Spleen (tissue), 11 donors: ENCODE measurements around the gene ZBTB42. TPM values are rescaled to one million over a fixed set of nuclear protein-coding genes. Genes with fewer than 3 reads are reported as not detected.

ENCODE experiments used
- DNase-seq: peaks from one replicate; pipeline ENCODE4 v3.0.0-alpha.2; 2020
- H3K27ac ChIP-seq, 8 donors: fragments of 200-600 bp; sonication (generic) in 7 of 8; 1 replicate in 4 of 8; 2 replicates in 4 of 8; pipeline versions ENCODE4 v1.5.0 to v1.8.0; 2016 to 2021; ENCODE audit warnings: inconsistent platforms in 4 of 8, mild to moderate bottlenecking in 4 of 8, moderate library complexity in 1 of 8
- H3K27me3 ChIP-seq, 7 donors: fragments of 200-600 bp; sonication (generic) in 6 of 7; replicated peaks in 1 of 7; 1 replicate in 4 of 7; 2 replicates in 3 of 7; pipeline versions ENCODE4 v1.5.0 to v1.8.0; 2016 to 2021; ENCODE audit warnings: inconsistent platforms in 3 of 7, mild to moderate bottlenecking in 1 of 7
- H3K36me3 ChIP-seq, 6 donors: fragments of 200-600 bp; sonication (generic) in 5 of 6; 1 replicate in 4 of 6; 2 replicates in 2 of 6; pipeline versions ENCODE4 v1.5.0 to v1.8.0; 2016 to 2021; ENCODE audit warnings: inconsistent platforms in 2 of 6
- H3K4me1 ChIP-seq, 6 donors: fragments of 200-600 bp; sonication (generic) in 5 of 6; 1 replicate in 3 of 6; 2 replicates in 3 of 6; pipeline versions ENCODE4 v1.5.0 to v1.8.0; 2016 to 2021; ENCODE audit warnings: inconsistent platforms in 3 of 6
- H3K4me3 ChIP-seq, 8 donors: fragments of 200-600 bp; sonication (generic) in 7 of 8; 1 replicate in 4 of 8; 2 replicates in 4 of 8; pipeline versions ENCODE4 v1.5.0 to v1.8.0; 2016 to 2021; ENCODE audit warnings: inconsistent platforms in 4 of 8, mild to moderate bottlenecking in 4 of 8, moderate library complexity in 2 of 8
- H3K9me3 ChIP-seq, 8 donors: fragments of 200-600 bp; sonication (generic) in 7 of 8; 1 replicate in 4 of 8; 2 replicates in 4 of 8; pipeline versions ENCODE4 v1.5.0 to v1.8.0; 2016 to 2021; ENCODE audit warnings: inconsistent platforms in 4 of 8
- POLR2A ChIP-seq, 3 donors: fragments of 450-650 bp; IDR thresholded peaks; one replicate each; pipeline ENCODE4 v1.5.1; 2017; ENCODE audit warnings: antibody characterized with exemption in 3 of 3, mild to moderate bottlenecking in 1 of 3
- POLR2AphosphoS5 ChIP-seq, 3 donors: sonication (generic); formaldehyde crosslinking; IDR thresholded peaks; one replicate each; pipeline ENCODE4 v1.5.1; 2017; ENCODE audit warnings: antibody characterized with exemption in 3 of 3
- WGBS, 5 donors: extraction: QIAGEN DNeasy Blood & Tissue Kit in 3 of 5; methylation state at CpG; one replicate each; pipeline versions ENCODE4 v1.1.5 to v1.1.7; 2013 to 2018; 5-methylcytosine and 5-hydroxymethylcytosine counted together
- intact Hi-C: fragments of 100-400 bp; cut with DNase I; formaldehyde crosslinking; loops from one replicate; pipeline ENCODE4 v1.15.0; 2023; ENCODE audit warnings: low total_unique reads
- polyA plus RNA-seq, 3 donors: library from polyadenylated mRNA; stranded (reverse); fragments of 200-250 nt; gene quantifications; one replicate each; pipeline ENCODE4 v1.2.1, GENCODE V29; 2013
- total RNA-seq, 7 donors: library from RNA; depleted of rRNA in 3 of 7; stranded (reverse); fragments of >200 nt in 3 of 7; fragmentation: NEBNext Ultra II Directional in 4 of 7; extraction: Animal tissue kit (Norgen Biotek cat#: 25700) in 4 of 7; gene quantifications; one replicate each; pipeline versions ENCODE4 v1.1.0 to v1.2.1, GENCODE V29; 2016 to 2021
- TF ChIP-seq, protein P1 (sequence below), 11 experiments: fragments of 200-600 bp in 7 of 11; fragments of 450-650 bp in 4 of 11; sonication (generic) in 4 of 11; IDR thresholded peaks in 8 of 11; conservative IDR thresholded peaks in 3 of 11; 1 replicate in 7 of 11; 2 replicates in 4 of 11; pipeline versions ENCODE4 v1.4.0 to v1.8.0; 2016 to 2021; ENCODE audit warnings: antibody characterized with exemption in 11 of 11, inconsistent platforms in 4 of 11, mild to moderate bottlenecking in 1 of 11
- donor health status: healthy with polysubstance abuse.
- donor health status: DM: no; HTN: no; CAD: no; lungs with moderate emphysema.
- donor health status: DM: no; HTN: no; CAD: no.
- donor health status: Bipolar disorder and iron deficiency.
- donor health status: healthy.
- donor health status: DM: no; HTN: no; CAD: no.
- donor health status: DM: yes; HTN: yes; CAD: no.

Gene ZBTB42
- total and polyA plus RNA-seq, 10 donors, result 0.74 to 11.5 (median 4.6) TPM

DNA sequence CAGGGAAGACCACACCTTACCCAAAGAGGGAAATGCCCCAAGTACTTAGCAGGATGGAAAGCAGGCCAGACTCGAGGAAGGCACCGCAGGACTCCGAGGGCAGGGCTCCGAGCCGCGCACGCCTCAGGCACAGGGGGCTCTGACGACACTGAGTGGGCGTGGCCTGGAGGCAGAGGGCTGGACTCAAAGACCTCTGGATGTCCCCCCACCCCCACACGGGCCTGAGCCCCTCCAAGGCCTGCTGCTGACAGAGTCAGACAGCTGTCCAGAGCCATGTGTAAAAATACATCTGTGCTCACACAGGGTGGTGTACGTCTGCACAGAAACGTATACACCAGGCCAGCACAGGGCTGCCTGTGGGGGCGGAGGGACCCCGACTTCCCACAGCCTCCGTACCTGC lies 6.8 kb upstream of the ZBTB42 start:
- WGBS, 5 donors, result 11 to 56% (median 21%) methylated on average over 11 to 15 of the region's 15 CpGs
- no peaks in the 10 kb centered on the region for H3K27me3 ChIP-seq
- H3K4me3 ChIP-seq, result peak overlapping the region; percentile 58 to 94 (median 76)
- peak; percentile 88 for DNase-seq
- peaks cover 0 to 36% (median 14%) of the 10 kb centered on the region in 6 donors for H3K36me3 ChIP-seq
- no peaks in the 10 kb centered on the region for H3K9me3 ChIP-seq
- intact Hi-C loops, result no loop called here
- peak overlapping the region in 5 of 8 donors; percentile 70 to 95 (median 83) for H3K27ac ChIP-seq
- TF ChIP-seq, protein P1, sequence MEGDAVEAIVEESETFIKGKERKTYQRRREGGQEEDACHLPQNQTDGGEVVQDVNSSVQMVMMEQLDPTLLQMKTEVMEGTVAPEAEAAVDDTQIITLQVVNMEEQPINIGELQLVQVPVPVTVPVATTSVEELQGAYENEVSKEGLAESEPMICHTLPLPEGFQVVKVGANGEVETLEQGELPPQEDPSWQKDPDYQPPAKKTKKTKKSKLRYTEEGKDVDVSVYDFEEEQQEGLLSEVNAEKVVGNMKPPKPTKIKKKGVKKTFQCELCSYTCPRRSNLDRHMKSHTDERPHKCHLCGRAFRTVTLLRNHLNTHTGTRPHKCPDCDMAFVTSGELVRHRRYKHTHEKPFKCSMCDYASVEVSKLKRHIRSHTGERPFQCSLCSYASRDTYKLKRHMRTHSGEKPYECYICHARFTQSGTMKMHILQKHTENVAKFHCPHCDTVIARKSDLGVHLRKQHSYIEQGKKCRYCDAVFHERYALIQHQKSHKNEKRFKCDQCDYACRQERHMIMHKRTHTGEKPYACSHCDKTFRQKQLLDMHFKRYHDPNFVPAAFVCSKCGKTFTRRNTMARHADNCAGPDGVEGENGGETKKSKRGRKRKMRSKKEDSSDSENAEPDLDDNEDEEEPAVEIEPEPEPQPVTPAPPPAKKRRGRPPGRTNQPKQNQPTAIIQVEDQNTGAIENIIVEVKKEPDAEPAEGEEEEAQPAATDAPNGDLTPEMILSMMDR (IDR thresholded peaks at IDR 0.05 in 8 of 11, conservative IDR thresholded peaks at IDR 0.05 in 3 of 11), result no peak
- TF ChIP-seq POLR2AphosphoS5 (IDR thresholded peaks at IDR 0.05) (peak in 2 of 3 donors; percentile 5 to 22), POLR2A (IDR thresholded peaks at IDR 0.05) (no peak)
- peaks cover 52 to 93% (median 85%) of the 10 kb centered on the region in 6 donors for H3K4me1 ChIP-seq

DNA sequence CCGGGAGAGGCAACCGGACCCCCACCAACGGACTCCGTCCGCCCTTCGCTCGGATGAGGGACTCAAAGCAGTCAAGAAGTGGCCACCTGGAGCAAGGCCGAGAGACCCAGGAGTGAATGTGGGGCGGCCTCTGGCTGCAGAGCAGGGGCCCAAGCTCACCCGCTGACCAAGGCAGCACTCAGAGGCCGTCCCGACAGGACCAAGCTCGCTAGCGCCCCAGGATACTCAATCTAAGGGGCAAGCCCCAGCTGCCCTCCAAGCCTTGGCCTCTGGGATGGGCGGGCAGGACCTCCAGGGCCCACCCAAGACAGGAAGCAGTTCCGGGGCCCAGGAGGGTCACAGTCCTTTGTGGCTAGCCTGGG lies 6.3 kb upstream of the ZBTB42 start:
- no peak for DNase-seq
- Histone ChIP-seq H3K27ac (peak overlapping the region; percentile 68 to 95 (median 82)), H3K9me3 (no peaks in the 10 kb centered on the region), H3K4me3 (peak overlapping the region; percentile 58 to 94 (median 76)), H3K4me1 (peaks cover 56 to 93% (median 84%) of the 10 kb centered on the region in 6 donors), H3K36me3 (peaks cover 0 to 31% (median 13%) of the 10 kb centered on the region in 6 donors), H3K27me3 (no peaks in the 10 kb centered on the region)
- TF ChIP-seq, protein P1 (IDR thresholded peaks at IDR 0.05 in 8 of 11, conservative IDR thresholded peaks at IDR 0.05 in 3 of 11), result peak in 1 of 11 experiments; percentile 13
- peak in 1 of 3 donors; percentile 49 for TF ChIP-seq POLR2AphosphoS5 (IDR thresholded peaks at IDR 0.05)
- TF ChIP-seq POLR2A (IDR thresholded peaks at IDR 0.05), result no peak
- 0 to 31% (median 13%) methylated on average over 3 to 16 of the region's 16 CpGs for WGBS, 5 donors
- intact Hi-C loops, result no loop called here

DNA sequence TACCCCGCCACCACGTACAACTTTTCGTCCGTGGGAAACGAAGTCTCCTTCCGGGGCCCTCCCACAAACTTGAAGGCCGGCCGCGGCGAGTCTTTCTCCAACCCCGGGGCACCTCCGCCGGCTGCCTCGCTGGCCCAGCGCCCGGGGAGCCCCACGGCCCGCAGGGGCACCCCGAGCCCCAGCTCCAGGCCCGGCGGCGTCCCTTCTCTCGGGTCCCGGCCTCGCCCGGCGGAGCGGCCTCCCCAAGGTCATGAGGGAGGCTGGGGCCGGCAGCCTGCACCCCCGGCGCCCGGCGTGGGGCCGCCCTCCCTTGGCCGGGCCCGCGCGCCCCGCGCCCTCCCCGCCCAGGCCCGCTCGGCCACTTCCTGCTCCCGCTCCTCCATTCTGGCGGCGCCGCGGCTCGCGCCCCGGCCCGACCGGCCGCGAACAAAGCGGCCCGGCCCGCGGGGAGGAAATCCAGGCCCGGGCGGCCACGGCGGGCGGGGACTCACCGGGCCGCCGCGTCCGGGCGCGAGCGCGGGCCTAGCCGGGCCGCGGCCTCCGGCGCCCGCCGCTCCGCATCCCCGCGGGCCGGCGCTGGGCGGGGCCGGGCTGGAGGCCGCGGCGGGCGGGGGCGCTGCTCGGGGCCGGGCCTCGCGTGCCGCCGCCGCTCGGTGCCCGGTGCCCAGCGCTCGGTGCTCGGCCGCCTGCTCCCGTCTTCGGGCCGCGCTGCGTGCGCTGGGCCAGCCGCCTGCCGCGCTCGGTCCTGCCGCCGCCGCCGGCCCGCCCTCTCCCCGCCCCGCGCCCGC lies 5.7 kb upstream of the ZBTB42 start, which contains the start of gene AKT1:
TSS of gene AKT1 (minus strand) at position 756 of the 788 bp plus-strand sequence. CDS start 3,105 bp downstream, outside the sequence.
- Histone ChIP-seq H3K9me3 (no peaks in the 10 kb centered on the region), H3K4me1 (peaks cover 58 to 93% (median 84%) of the 10 kb centered on the region in 6 donors), H3K27ac (peak within 1 kb of the TSS; percentile 76 to 95 (median 90)), H3K4me3 (peak within 1 kb of the TSS; percentile 58 to 94 (median 76)), H3K36me3 (peaks cover 0 to 25% (median 12%) of the 10 kb centered on the region in 6 donors), H3K27me3 (no peaks in the 10 kb centered on the region)
- intact Hi-C loops, result no loop called here
- DNase-seq, result peak; percentile 92
- WGBS, 5 donors, result 0 to 1% (median 0%) methylated on average over 28 to 123 of the region's 124 CpGs
- TF ChIP-seq POLR2AphosphoS5 (IDR thresholded peaks at IDR 0.05) (no peak), POLR2A (IDR thresholded peaks at IDR 0.05) (no peak)
- TF ChIP-seq, protein P1 (IDR thresholded peaks at IDR 0.05 in 8 of 11, conservative IDR thresholded peaks at IDR 0.05 in 3 of 11), result no peak
